CD4-positive, alpha-beta T cell treated with Interleukin-1 beta for 1 hour (primary cell): ENCODE measurements around the gene BMF.
"Not testable (repeated sequence)": the region's sequence is repeated elsewhere in the genome, so short reads cannot be mapped to it uniquely, and the experiment has no call there.

Experiments
- DNase-seq, 2 donors: peaks; one replicate each; pipeline ENCODE4 v3.0.0-alpha.2; 2020 to 2022

Gene BMF

GRCh38 chr15:40087991-40088928 lies 20.4 kb downstream of the BMF start:
- no peak for DNase-seq

GRCh38 chr15:40087068-40087810 lies 21.4 kb downstream of the BMF start:
- no peak for DNase-seq

- no peak for DNase-seq
Observed at GRCh38 chr15:40085266-40085665, 23.4 kb downstream of the BMF start.

GRCh38 chr15:40084650-40085049 lies 24.0 kb downstream of the BMF start:
- DNase-seq: no peak

- peak in 1 of 2 donors; percentile 45 for DNase-seq
Observed at GRCh38 chr15:40082195-40082883, 26.3 kb downstream of the BMF start.

- no peak for DNase-seq
Observed at GRCh38 chr15:40081691-40082194, 26.9 kb downstream of the BMF start.

GRCh38 chr15:40080847-40081246 lies 27.8 kb downstream of the BMF start:
- DNase-seq: no peak

GRCh38 chr15:40080104-40080503 lies 28.6 kb downstream of the BMF start:
- no peak for DNase-seq

- no peak for DNase-seq
Observed at GRCh38 chr15:40079456-40079855, 29.2 kb downstream of the BMF start.

GRCh38 chr15:40075298-40076044 lies 33.2 kb downstream of the BMF start:
- no peak for DNase-seq

- DNase-seq: not testable (repeated sequence)
Observed at GRCh38 chr15:40074656-40075055, 34.0 kb downstream of the BMF start.

- DNase-seq: not testable (repeated sequence)
Observed at GRCh38 chr15:40073716-40074490, 34.8 kb downstream of the BMF start.

- no peak for DNase-seq
Observed at GRCh38 chr15:40072216-40072990, 36.3 kb downstream of the BMF start.

- no peak for DNase-seq
Observed at GRCh38 chr15:40070608-40071218, 38.0 kb downstream of the BMF start.

- DNase-seq: no peak
Observed at GRCh38 chr15:40070166-40070557, 38.5 kb downstream of the BMF start.

GRCh38 chr15:40069178-40070165 lies 39.2 kb downstream of the BMF start:
- DNase-seq: peak in 1 of 2 donors; percentile 29

- no peak for DNase-seq
Observed at GRCh38 chr15:40067921-40068624, 40.6 kb downstream of the BMF start.

GRCh38 chr15:40066589-40066988 lies 42.1 kb downstream of the BMF start:
- DNase-seq: no peak
